ENCODE measurements around the gene BAZ2B. TPM values are rescaled to one million over a fixed set of nuclear protein-coding genes. Genes with fewer than 3 reads are reported as not detected.

Gene BAZ2B
- total and polyA plus RNA-seq, 2 of the 13 experiments (the other 11 are each of a cell fraction or from before 2014, with no cell fraction given) = 14.0 to 15.1 TPM

DNA sequence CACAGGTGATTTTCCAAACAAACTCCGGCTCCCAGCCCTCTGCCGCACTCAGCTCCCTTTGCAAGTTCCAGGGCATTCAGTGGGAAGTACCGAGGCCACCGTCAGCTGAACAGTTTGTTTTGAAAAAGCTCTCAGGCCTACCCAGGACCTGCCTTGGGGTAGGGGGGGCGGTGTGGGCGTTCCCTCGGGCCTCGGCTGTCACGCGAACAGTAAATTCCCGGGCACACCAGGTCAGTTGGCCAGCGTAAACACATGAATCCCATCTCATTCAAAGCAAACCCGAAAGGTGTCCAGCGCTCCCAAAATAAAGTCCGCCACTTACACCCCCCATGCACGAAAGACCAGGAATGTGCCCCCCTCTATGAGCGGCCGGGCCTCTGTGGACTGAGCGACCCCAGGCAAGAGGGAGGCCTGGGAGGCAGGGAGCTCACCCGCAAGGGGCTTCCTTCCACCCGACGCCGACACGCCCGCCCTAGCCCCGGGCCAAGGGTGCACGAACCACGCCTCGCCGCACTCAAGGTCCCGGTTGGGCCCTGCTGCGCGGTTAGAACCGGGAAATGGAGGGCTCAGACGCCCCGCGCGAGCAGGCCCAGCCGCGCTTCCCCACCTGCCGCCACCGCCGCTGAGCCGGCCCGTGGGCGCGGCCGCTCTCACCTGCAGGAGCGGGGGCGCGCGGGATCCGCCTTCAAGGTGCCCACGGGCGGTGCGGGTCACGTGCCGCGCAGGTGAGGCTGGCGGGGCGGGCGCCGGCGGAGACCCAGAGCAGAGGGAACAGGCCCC lies 330.2 kb downstream of the BAZ2B start, which contains the start of gene WDSUB1 (continued):
- 0 out of 2 replicates have a peak, but pooled peaks have one; percentile 15 for TF ChIP-seq MIER3 (CRISPR knock-in tag; IDR thresholded peaks at IDR 0.05; ENCODE audit: borderline replicate concordance)
- peak; percentile 33; the same call in 1 of the 2 replicates for TF ChIP-seq ZFP36L1 (CRISPR knock-in tag; IDR thresholded peaks at IDR 0.05)
- 0 out of 2 replicates have a peak, but pooled peaks have one; percentile 53 for TF ChIP-seq ZNF850 (CRISPR knock-in tag; conservative IDR thresholded peaks at IDR 0.05)
- peak; percentile 80 for TF ChIP-seq ZNF329 (CRISPR knock-in tag; IDR thresholded peaks at IDR 0.05; ENCODE audit: low read depth)
- TF ChIP-seq FOXM1 (CRISPR knock-in tag; IDR thresholded peaks at IDR 0.05) = peak; percentile 52; the same call in 1 of the 2 replicates
- TF ChIP-seq ZBTB21 (CRISPR knock-in tag; IDR thresholded peaks at IDR 0.05) = 0 out of 2 replicates have a peak, but pooled peaks have one; percentile 6
- TF ChIP-seq MYC (CRISPR knock-in tag; IDR thresholded peaks at IDR 0.05; ENCODE audit: borderline replicate concordance) = peak; percentile 51
- TF ChIP-seq ZKSCAN8 (CRISPR knock-in tag; IDR thresholded peaks at IDR 0.05; ENCODE audit: borderline replicate concordance) = no peak
- TF ChIP-seq ZNF589 (CRISPR knock-in tag; conservative IDR thresholded peaks at IDR 0.05) = peak; percentile 74; the same call in 1 of the 2 replicates
- TF ChIP-seq ZNF160 (CRISPR knock-in tag; IDR thresholded peaks at IDR 0.05) = peak; percentile 61; the same call in 1 of the 2 replicates
- TF ChIP-seq, protein P1, sequence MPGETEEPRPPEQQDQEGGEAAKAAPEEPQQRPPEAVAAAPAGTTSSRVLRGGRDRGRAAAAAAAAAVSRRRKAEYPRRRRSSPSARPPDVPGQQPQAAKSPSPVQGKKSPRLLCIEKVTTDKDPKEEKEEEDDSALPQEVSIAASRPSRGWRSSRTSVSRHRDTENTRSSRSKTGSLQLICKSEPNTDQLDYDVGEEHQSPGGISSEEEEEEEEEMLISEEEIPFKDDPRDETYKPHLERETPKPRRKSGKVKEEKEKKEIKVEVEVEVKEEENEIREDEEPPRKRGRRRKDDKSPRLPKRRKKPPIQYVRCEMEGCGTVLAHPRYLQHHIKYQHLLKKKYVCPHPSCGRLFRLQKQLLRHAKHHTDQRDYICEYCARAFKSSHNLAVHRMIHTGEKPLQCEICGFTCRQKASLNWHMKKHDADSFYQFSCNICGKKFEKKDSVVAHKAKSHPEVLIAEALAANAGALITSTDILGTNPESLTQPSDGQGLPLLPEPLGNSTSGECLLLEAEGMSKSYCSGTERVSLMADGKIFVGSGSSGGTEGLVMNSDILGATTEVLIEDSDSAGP (CRISPR knock-in tag; IDR thresholded peaks at IDR 0.05; ENCODE audit: borderline replicate concordance) = peak; percentile 91
- TF ChIP-seq ZNF484 (CRISPR knock-in tag; IDR thresholded peaks at IDR 0.05; ENCODE audit: borderline replicate concordance, low read depth) = 0 out of 2 replicates have a peak, but pooled peaks have one; percentile 66
- TF ChIP-seq, protein P2, sequence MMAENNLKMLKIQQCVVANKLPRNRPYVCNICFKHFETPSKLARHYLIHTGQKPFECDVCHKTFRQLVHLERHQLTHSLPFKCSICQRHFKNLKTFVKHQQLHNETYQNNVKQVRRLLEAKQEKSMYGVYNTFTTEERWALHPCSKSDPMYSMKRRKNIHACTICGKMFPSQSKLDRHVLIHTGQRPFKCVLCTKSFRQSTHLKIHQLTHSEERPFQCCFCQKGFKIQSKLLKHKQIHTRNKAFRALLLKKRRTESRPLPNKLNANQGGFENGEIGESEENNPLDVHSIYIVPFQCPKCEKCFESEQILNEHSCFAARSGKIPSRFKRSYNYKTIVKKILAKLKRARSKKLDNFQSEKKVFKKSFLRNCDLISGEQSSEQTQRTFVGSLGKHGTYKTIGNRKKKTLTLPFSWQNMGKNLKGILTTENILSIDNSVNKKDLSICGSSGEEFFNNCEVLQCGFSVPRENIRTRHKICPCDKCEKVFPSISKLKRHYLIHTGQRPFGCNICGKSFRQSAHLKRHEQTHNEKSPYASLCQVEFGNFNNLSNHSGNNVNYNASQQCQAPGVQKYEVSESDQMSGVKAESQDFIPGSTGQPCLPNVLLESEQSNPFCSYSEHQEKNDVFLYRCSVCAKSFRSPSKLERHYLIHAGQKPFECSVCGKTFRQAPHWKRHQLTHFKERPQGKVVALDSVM (CRISPR knock-in tag; IDR thresholded peaks at IDR 0.05) = peak; percentile 72
- TF ChIP-seq ZNF557 (CRISPR knock-in tag; IDR thresholded peaks at IDR 0.05) = peak; percentile 42; the same call in 1 of the 2 replicates
- TF ChIP-seq ZNF432 (CRISPR knock-in tag; IDR thresholded peaks at IDR 0.05; ENCODE audit: borderline replicate concordance) = no peak
- peak; percentile 82; the same call in 1 of the 2 replicates for TF ChIP-seq ZNF782 (CRISPR knock-in tag; IDR thresholded peaks at IDR 0.05; ENCODE audit: borderline replicate concordance)
- TF ChIP-seq, protein P3, sequence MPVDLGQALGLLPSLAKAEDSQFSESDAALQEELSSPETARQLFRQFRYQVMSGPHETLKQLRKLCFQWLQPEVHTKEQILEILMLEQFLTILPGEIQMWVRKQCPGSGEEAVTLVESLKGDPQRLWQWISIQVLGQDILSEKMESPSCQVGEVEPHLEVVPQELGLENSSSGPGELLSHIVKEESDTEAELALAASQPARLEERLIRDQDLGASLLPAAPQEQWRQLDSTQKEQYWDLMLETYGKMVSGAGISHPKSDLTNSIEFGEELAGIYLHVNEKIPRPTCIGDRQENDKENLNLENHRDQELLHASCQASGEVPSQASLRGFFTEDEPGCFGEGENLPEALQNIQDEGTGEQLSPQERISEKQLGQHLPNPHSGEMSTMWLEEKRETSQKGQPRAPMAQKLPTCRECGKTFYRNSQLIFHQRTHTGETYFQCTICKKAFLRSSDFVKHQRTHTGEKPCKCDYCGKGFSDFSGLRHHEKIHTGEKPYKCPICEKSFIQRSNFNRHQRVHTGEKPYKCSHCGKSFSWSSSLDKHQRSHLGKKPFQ (CRISPR knock-in tag; IDR thresholded peaks at IDR 0.05; ENCODE audit: insufficient replicate concordance) = peak; percentile 89
- no peak for TF ChIP-seq CREM (IDR thresholded peaks at IDR 0.05)
- no peak for TF ChIP-seq CREM (CRISPR knock-in tag; IDR thresholded peaks at IDR 0.05)
- no peak; the same call in 1 of the 2 replicates for TF ChIP-seq PHF21A (CRISPR knock-in tag; IDR thresholded peaks at IDR 0.05)
- TF ChIP-seq KDM2A (CRISPR knock-in tag; IDR thresholded peaks at IDR 0.05; ENCODE audit: borderline replicate concordance, low read depth) = peak; percentile 75
- no peak for TF ChIP-seq NR2F6 (IDR thresholded peaks at IDR 0.05)
- peak; percentile 24; the same call in 1 of the 2 replicates for TF ChIP-seq NR2F6 (CRISPR knock-in tag; IDR thresholded peaks at IDR 0.05)
- TF ChIP-seq PHF20 (CRISPR knock-in tag; IDR thresholded peaks at IDR 0.05) = 0 out of 2 replicates have a peak, but pooled peaks have one; percentile 39
